ENCODE data around the gene ERC2.

The ERC2 gene

DNA sequence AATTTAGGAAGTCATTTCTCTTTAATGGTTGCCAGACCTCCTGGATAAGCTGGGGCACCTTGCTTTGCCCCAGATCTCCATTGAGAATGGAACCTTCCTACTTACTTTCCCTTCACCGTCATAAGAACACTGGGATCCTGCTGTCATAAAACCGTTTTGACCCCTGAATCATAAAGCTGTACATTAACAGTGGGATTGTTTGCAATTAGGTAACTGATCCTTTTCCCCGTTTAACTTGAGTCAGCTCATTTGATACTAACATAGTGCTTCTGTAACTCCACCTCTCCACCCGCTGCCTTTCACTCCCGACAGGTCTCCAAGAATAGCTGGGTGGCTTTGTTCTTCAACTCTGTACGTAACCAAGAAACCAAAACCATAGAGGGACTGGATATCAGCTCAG lies 673.0 kb downstream of the ERC2 start:
- Mint-ChIP-seq H3K4me3 (no peak overlapping the region), H3K36me3 (ENCODE audit: low read depth) (no peaks in the 10 kb centered on the region), H3K27ac (no peak overlapping the region), H3K9me3 (peaks cover 2% of the 10 kb centered on the region), H3K27me3 (ENCODE audit: low read depth) (no peaks in the 10 kb centered on the region), H3K4me1 (ENCODE audit: low read depth) (no peaks in the 10 kb centered on the region)

GRCh38 chr3:55792742-55793141 lies 675.5 kb downstream of the ERC2 start:
- Mint-ChIP-seq H3K9me3 (no peaks in the 10 kb centered on the region), H3K36me3 (ENCODE audit: low read depth) (no peaks in the 10 kb centered on the region), H3K27ac (no peak overlapping the region), H3K4me1 (ENCODE audit: low read depth) (no peaks in the 10 kb centered on the region), H3K4me3 (no peak overlapping the region), H3K27me3 (ENCODE audit: low read depth) (no peaks in the 10 kb centered on the region)

GRCh38 chr3:55792009-55792408 lies 676.3 kb downstream of the ERC2 start:
- Mint-ChIP-seq H3K27me3 (ENCODE audit: low read depth) (no peaks in the 10 kb centered on the region), H3K4me3 (no peak overlapping the region), H3K4me1 (ENCODE audit: low read depth) (no peaks in the 10 kb centered on the region), H3K27ac (no peak overlapping the region), H3K36me3 (ENCODE audit: low read depth) (no peaks in the 10 kb centered on the region), H3K9me3 (no peaks in the 10 kb centered on the region)

DNA sequence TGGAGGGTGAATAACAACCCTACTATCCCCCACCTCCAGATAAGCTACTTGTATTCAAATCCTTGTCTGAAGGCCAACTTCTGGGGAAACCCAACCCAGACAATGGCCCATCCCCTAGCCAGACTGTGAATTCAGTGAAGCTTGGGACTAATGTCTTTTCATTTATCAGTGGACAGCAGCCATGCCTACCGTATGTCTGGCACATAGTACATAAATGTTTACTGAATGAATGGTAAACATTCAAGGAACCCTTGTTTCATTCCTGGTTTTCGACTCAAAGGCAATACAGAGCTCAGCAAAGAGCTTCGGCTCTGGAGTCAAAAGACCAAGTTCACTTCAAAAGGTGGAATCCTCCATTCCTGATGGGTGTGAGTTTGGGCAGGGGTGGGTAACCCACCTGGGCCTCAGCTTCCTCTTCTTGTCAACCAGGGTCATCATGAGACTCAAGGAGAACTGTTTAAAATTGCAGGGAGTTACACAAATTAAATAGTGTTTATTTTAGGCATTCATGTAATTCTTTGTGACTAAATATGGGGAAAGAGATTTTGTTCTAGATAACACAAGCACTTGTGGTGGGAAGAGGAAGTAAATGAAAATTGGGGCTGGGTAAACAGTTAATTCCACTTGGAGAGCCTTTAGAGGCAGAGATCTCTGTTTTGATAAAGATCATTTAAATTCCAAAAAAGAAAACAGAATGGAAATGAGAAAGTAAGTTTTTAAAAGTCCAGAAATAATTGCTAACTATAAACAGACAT lies 677.5 kb downstream of the ERC2 start:
- H3K4me3 Mint-ChIP-seq = no peak overlapping the region
- H3K36me3 Mint-ChIP-seq (ENCODE audit: low read depth) = no peaks in the 10 kb centered on the region
- no peak overlapping the region for H3K27ac Mint-ChIP-seq
- H3K9me3 Mint-ChIP-seq = peaks cover under 1% of the 10 kb centered on the region
- H3K27me3 Mint-ChIP-seq (ENCODE audit: low read depth) = no peaks in the 10 kb centered on the region
- H3K4me1 Mint-ChIP-seq (ENCODE audit: low read depth) = no peaks in the 10 kb centered on the region

GRCh38 chr3:55789516-55789915 lies 678.8 kb downstream of the ERC2 start:
- Mint-ChIP-seq H3K27me3 (ENCODE audit: low read depth) (no peaks in the 10 kb centered on the region), H3K27ac (no peak overlapping the region), H3K4me3 (no peak overlapping the region), H3K36me3 (ENCODE audit: low read depth) (no peaks in the 10 kb centered on the region), H3K9me3 (peaks cover 6% of the 10 kb centered on the region), H3K4me1 (ENCODE audit: low read depth) (no peaks in the 10 kb centered on the region)

GRCh38 chr3:55782807-55783206 lies 685.5 kb downstream of the ERC2 start:
- no peaks in the 10 kb centered on the region for H3K36me3 Mint-ChIP-seq (ENCODE audit: low read depth)
- no peak overlapping the region for H3K27ac Mint-ChIP-seq

GRCh38 chr3:55782351-55782750 lies 685.9 kb downstream of the ERC2 start:
- Mint-ChIP-seq H3K27me3 (ENCODE audit: low read depth) (no peaks in the 10 kb centered on the region), H3K27ac (no peak overlapping the region), H3K4me1 (ENCODE audit: low read depth) (no peaks in the 10 kb centered on the region), H3K36me3 (ENCODE audit: low read depth) (no peaks in the 10 kb centered on the region), H3K4me3 (no peak overlapping the region), H3K9me3 (peaks cover 6% of the 10 kb centered on the region)

More at GRCh38 chr3:55782807-55783206, 685.5 kb downstream of the ERC2 start:
- no peaks in the 10 kb centered on the region for H3K27me3 Mint-ChIP-seq (ENCODE audit: low read depth)
- no peak overlapping the region for H3K4me3 Mint-ChIP-seq
- H3K9me3 Mint-ChIP-seq = peaks cover 6% of the 10 kb centered on the region
- H3K4me1 Mint-ChIP-seq (ENCODE audit: low read depth) = no peaks in the 10 kb centered on the region

DNA sequence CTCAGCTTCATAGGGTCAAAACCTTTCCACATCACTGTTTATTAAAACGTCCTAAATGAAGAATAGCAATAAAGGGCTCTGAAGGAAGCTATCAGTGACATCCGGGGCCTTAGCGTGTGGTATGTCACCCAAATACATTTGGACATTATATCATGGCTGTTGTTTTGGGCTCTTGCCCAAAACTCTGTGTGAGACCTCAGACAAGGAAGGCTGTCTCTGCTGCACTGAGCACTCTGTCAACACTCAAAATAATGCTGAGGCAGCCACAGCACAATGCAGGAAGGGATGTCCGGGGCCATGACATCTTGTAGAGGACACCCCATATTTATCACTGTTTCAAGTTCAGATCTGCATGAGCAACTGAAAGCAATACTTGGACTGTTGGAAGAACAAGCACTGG lies 687.4 kb downstream of the ERC2 start:
- no peak overlapping the region for H3K4me3 Mint-ChIP-seq
- H3K27me3 Mint-ChIP-seq (ENCODE audit: low read depth) = no peaks in the 10 kb centered on the region
- H3K27ac Mint-ChIP-seq = no peak overlapping the region
- H3K4me1 Mint-ChIP-seq (ENCODE audit: low read depth) = no peaks in the 10 kb centered on the region
- H3K36me3 Mint-ChIP-seq (ENCODE audit: low read depth) = no peaks in the 10 kb centered on the region
- peaks cover 6% of the 10 kb centered on the region for H3K9me3 Mint-ChIP-seq

DNA sequence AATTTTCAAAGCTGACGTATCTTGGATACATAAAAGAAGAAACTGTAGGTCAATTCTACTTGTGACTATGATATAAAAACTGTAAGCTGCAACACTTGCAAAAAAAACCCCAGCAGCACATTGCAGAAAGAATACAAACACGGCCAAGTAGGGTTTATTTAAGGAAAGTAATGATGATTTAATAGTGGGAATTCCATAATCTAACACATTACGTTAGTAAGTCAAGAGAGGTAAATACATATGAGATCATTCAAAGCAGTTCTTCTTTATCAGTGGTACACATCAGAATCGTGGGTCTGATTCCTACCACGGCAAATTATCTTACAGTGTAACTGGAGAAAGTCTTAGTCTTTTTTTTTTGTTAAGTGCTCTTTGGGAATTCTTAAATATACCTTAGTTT lies 688.7 kb downstream of the ERC2 start:
- no peaks in the 10 kb centered on the region for H3K9me3 Mint-ChIP-seq
- no peak overlapping the region for H3K4me3 Mint-ChIP-seq
- no peaks in the 10 kb centered on the region for H3K4me1 Mint-ChIP-seq (ENCODE audit: low read depth)
- no peaks in the 10 kb centered on the region for H3K27me3 Mint-ChIP-seq (ENCODE audit: low read depth)
- H3K27ac Mint-ChIP-seq = no peak overlapping the region
- H3K36me3 Mint-ChIP-seq (ENCODE audit: low read depth) = no peaks in the 10 kb centered on the region

GRCh38 chr3:55775366-55776154 lies 692.7 kb downstream of the ERC2 start:
- H3K9me3 Mint-ChIP-seq = no peaks in the 10 kb centered on the region
- no peak overlapping the region for H3K27ac Mint-ChIP-seq
- H3K36me3 Mint-ChIP-seq (ENCODE audit: low read depth) = no peaks in the 10 kb centered on the region
- H3K4me1 Mint-ChIP-seq (ENCODE audit: low read depth) = no peaks in the 10 kb centered on the region
- no peak overlapping the region for H3K4me3 Mint-ChIP-seq
- H3K27me3 Mint-ChIP-seq (ENCODE audit: low read depth) = no peaks in the 10 kb centered on the region

GRCh38 chr3:55774856-55775255 lies 693.4 kb downstream of the ERC2 start:
- Mint-ChIP-seq H3K4me3 (no peak overlapping the region), H3K9me3 (no peaks in the 10 kb centered on the region), H3K4me1 (ENCODE audit: low read depth) (no peaks in the 10 kb centered on the region), H3K36me3 (ENCODE audit: low read depth) (no peaks in the 10 kb centered on the region), H3K27me3 (ENCODE audit: low read depth) (no peaks in the 10 kb centered on the region), H3K27ac (no peak overlapping the region)

- H3K4me1 Mint-ChIP-seq (ENCODE audit: low read depth) = no peaks in the 10 kb centered on the region
- no peaks in the 10 kb centered on the region for H3K27me3 Mint-ChIP-seq (ENCODE audit: low read depth)
- no peak overlapping the region for H3K4me3 Mint-ChIP-seq
- no peaks in the 10 kb centered on the region for H3K36me3 Mint-ChIP-seq (ENCODE audit: low read depth)
- no peaks in the 10 kb centered on the region for H3K9me3 Mint-ChIP-seq
- no peak overlapping the region for H3K27ac Mint-ChIP-seq
Observed at GRCh38 chr3:55771503-55771902, 696.8 kb downstream of the ERC2 start.

DNA sequence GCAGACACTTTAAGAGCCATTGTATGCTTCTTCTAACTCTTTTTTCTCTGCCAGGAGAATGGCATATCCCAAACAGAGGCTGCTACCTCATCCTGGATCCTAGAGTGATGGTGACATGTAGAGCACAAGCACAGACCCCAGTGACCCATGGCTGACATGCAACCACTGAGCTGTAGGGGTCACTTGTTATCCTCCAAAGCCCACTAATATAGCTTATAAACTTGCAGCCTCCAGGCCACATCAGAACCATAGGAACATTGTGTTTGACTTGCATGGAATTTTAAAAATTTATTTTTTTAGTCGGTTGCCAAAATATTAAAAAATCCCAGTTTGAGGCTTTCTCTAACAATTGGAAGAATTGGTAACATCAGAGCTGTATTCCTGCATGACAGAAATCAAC lies 698.2 kb downstream of the ERC2 start:
- Mint-ChIP-seq H3K36me3 (ENCODE audit: low read depth) (no peaks in the 10 kb centered on the region), H3K27me3 (ENCODE audit: low read depth) (no peaks in the 10 kb centered on the region), H3K4me1 (ENCODE audit: low read depth) (no peaks in the 10 kb centered on the region), H3K4me3 (no peak overlapping the region), H3K9me3 (no peaks in the 10 kb centered on the region), H3K27ac (no peak overlapping the region)

DNA sequence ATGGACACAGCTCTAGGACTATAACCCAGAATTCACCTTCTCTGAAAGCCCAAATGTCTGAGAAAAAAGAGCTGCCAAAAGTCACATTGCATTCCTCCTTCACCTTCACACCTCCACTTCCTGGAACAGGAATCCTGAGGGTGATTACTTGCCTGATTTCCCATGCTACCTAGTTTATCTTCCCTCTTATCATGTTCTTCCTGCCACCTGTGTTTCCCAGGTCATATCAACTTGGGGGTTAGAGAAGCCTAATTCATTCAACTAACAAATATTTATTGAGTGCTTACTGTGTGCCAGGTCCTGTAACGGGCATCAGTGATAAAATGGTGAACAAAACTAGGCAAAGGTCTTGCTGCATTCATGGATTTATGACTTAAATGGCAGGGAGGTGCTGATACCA lies 701.5 kb downstream of the ERC2 start:
- H3K4me1 Mint-ChIP-seq (ENCODE audit: low read depth) = no peaks in the 10 kb centered on the region
- H3K9me3 Mint-ChIP-seq = no peaks in the 10 kb centered on the region
- H3K4me3 Mint-ChIP-seq = no peak overlapping the region
- no peaks in the 10 kb centered on the region for H3K36me3 Mint-ChIP-seq (ENCODE audit: low read depth)
- no peaks in the 10 kb centered on the region for H3K27me3 Mint-ChIP-seq (ENCODE audit: low read depth)
- H3K27ac Mint-ChIP-seq = no peak overlapping the region

Data from T-helper 1 cell treated with Interleukin-12 subunit alpha and Interleukin-12 subunit beta and Interleukin-4 antibody, amounts not matched to agents 30 μg/mL and 1 μg/mL, for 36 hours (primary cell).